HepG2 (cell line): ENCODE data around the gene MAP2K3. TPM values are rescaled to one million over a fixed set of nuclear protein-coding genes. Genes with fewer than 3 reads are reported as not detected.
A peak's percentile ranks its signal among the peaks of the same experiment; 100 is the strongest.

ENCODE experiments used
- AKNA ChIP-seq: sonication (generic); formaldehyde crosslinking; IDR thresholded peaks from 2 replicates; pipeline ENCODE4 v1.4.0; 2020; ENCODE audit warnings: missing genetic modification reagents, borderline replicate concordance
- ATF5 ChIP-seq: sonication (generic); formaldehyde crosslinking; IDR thresholded peaks from 2 replicates; pipeline ENCODE4 v1.4.0; 2020; ENCODE audit warnings: mild to moderate bottlenecking, low read depth, missing genetic modification reagents
- BCL6 ChIP-seq: IDR thresholded peaks from 2 replicates; pipeline ENCODE4 v1.6.1; 2016; ENCODE audit warnings: missing genetic modification reagents, missing compliant biosample characterization
- BHLHE40 ChIP-seq: IDR thresholded peaks from 2 replicates; pipeline ENCODE4 v1.6.1; 2011; ENCODE audit warnings: low read length, improper control_type of control experiment
- HINFP ChIP-seq: sonication (generic); formaldehyde crosslinking; IDR thresholded peaks from 2 replicates; pipeline ENCODE4 v1.4.0; 2020; ENCODE audit warnings: low read depth, mild to moderate bottlenecking, missing genetic modification reagents
- MIER2 ChIP-seq: IDR thresholded peaks from 2 replicates; pipeline ENCODE4 v1.6.1; 2016; ENCODE audit warnings: missing biosample characterization, missing genetic modification reagents
- SIN3B ChIP-seq: fragments of 150-350 bp; IDR thresholded peaks from 2 replicates; pipeline ENCODE4 v1.6.1; 2014; ENCODE audit warnings: low read length
- SIX4 ChIP-seq: sonication (generic); formaldehyde crosslinking; IDR thresholded peaks from 2 replicates; pipeline ENCODE4 v1.4.0; 2020; ENCODE audit warnings: missing genetic modification reagents
- STAG1 ChIP-seq: sonication (generic); formaldehyde crosslinking; IDR thresholded peaks from 2 replicates; pipeline ENCODE4 v1.4.0; 2020; ENCODE audit warnings: missing genetic modification reagents
- ZC3H13 ChIP-seq: sonication (generic); formaldehyde crosslinking; IDR thresholded peaks from 2 replicates; pipeline ENCODE4 v1.8.1; 2023; ENCODE audit warnings: mild to moderate bottlenecking, missing genetic modification reagents, moderate library complexity
- ZFAT ChIP-seq: sonication (generic); formaldehyde crosslinking; conservative IDR thresholded peaks from 2 replicates; pipeline ENCODE4 v1.8.1; 2023; ENCODE audit warnings: missing genetic modification reagents, inconsistent platforms
- ZNF205 ChIP-seq: IDR thresholded peaks from 2 replicates; pipeline ENCODE4 v1.6.1; 2018; ENCODE audit warnings: missing biosample characterization, missing genetic modification reagents
- ZNF24 ChIP-seq: fragments of 450-650 bp; IDR thresholded peaks from 2 replicates; pipeline ENCODE4 v1.6.1; 2017; ENCODE audit warnings: antibody characterized with exemption, mild to moderate bottlenecking
- ZNF383 ChIP-seq: sonication (generic); formaldehyde crosslinking; IDR thresholded peaks from 2 replicates; pipeline ENCODE4 v1.4.0; 2020; ENCODE audit warnings: missing genetic modification reagents, mild to moderate bottlenecking, borderline replicate concordance
- ZNF484 ChIP-seq: sonication (generic); formaldehyde crosslinking; IDR thresholded peaks from 2 replicates; pipeline ENCODE4 v1.5.1; 2020; ENCODE audit warnings: mild to moderate bottlenecking, low read depth, missing genetic modification reagents, borderline replicate concordance
- ZNF550 ChIP-seq: sonication (generic); formaldehyde crosslinking; IDR thresholded peaks from 2 replicates; pipeline ENCODE4 v1.4.0; 2020; ENCODE audit warnings: mild to moderate bottlenecking, missing genetic modification reagents, borderline replicate concordance
- ZNF572 ChIP-seq: sonication (generic); formaldehyde crosslinking; IDR thresholded peaks from 2 replicates; pipeline ENCODE4 v1.5.1; 2020; ENCODE audit warnings: mild to moderate bottlenecking, missing genetic modification reagents
- ZNF660 ChIP-seq: sonication (generic); formaldehyde crosslinking; IDR thresholded peaks from 2 replicates; pipeline ENCODE4 v1.5.1; 2020; ENCODE audit warnings: mild to moderate bottlenecking, low read depth, missing genetic modification reagents, borderline replicate concordance
- ZNF7 ChIP-seq: IDR thresholded peaks from 2 replicates; pipeline ENCODE4 v1.6.1; 2016; ENCODE audit warnings: missing biosample characterization, missing genetic modification reagents
- ZNF720 ChIP-seq: sonication (generic); formaldehyde crosslinking; IDR thresholded peaks from 2 replicates; pipeline ENCODE4 v1.4.0; 2020; ENCODE audit warnings: missing genetic modification reagents
- ZNF790 ChIP-seq: sonication (generic); formaldehyde crosslinking; IDR thresholded peaks from 2 replicates; pipeline ENCODE4 v1.8.0; 2022; ENCODE audit warnings: missing genetic modification reagents, mild to moderate bottlenecking, borderline replicate concordance
- ZNF891 ChIP-seq: sonication (generic); formaldehyde crosslinking; IDR thresholded peaks from 2 replicates; pipeline ENCODE4 v1.5.0; 2020; ENCODE audit warnings: mild to moderate bottlenecking, missing genetic modification reagents
- polyA plus RNA-seq, 8 experiments: library from polyadenylated mRNA; depleted of rRNA in 3 of 8; stranded (reverse) in 7 of 8; unstranded in 1 of 8; fragments of >200 nt; fragmentation: Illumina TruSeq in 4 of 8; extraction: Trizol in 4 of 8; gene quantifications; 2 replicates each; pipeline versions ENCODE4 v1.2.1 to v1.2.3, GENCODE V29; 2011 to 2016; ENCODE audit warnings: low read depth in 4 of 8, missing spikeins in 1 of 8, mixed read lengths in 1 of 8; ENCODE audit not compliant: insufficient read depth in 1 of 8
- total RNA-seq, 5 experiments: library from RNA; depleted of rRNA; stranded (reverse); fragments of >200 nt; fragmentation: Illumina TruSeq; extraction: Trizol; gene quantifications; 2 replicates each; pipeline ENCODE4 v1.2.3, GENCODE V29; 2016; ENCODE audit warnings: low read depth in 1 of 5
- TF ChIP-seq, protein P1 (sequence below): sonication (generic); formaldehyde crosslinking; IDR thresholded peaks from 2 replicates; pipeline ENCODE4 v1.8.0; 2022; ENCODE audit warnings: mild to moderate bottlenecking, missing genetic modification reagents; ENCODE audit not compliant: insufficient replicate concordance

The MAP2K3 gene
- total and polyA plus RNA-seq, 2 of the 13 experiments (the other 11 are each of a cell fraction or from before 2014, with no cell fraction given) = 20.5 to 27.4 TPM

GRCh38 chr17:21275579-21276263 lies 8.8 kb upstream of the MAP2K3 start (continued):
- TF ChIP-seq ATF5 (0 out of 2 replicates have a peak, but pooled peaks have one; percentile 48), ZNF720 (CRISPR knock-in tag) (no peak), ZNF660 (CRISPR knock-in tag) (no peak), BCL6 (CRISPR knock-in tag) (no peak), STAG1 (CRISPR knock-in tag) (no peak), ZNF550 (CRISPR knock-in tag) (no peak; the same call in 1 of the 2 replicates), ZNF790 (CRISPR knock-in tag) (0 out of 2 replicates have a peak, but pooled peaks have one; percentile 79), ZNF383 (CRISPR knock-in tag) (no peak), MIER2 (CRISPR knock-in tag) (no peak), ZFAT (CRISPR knock-in tag) (peak; percentile 67; the same call in 1 of the 2 replicates), ZNF7 (CRISPR knock-in tag) (no peak), HINFP (CRISPR knock-in tag) (peak; percentile 88), BHLHE40 (no peak), ZNF205 (CRISPR knock-in tag) (no peak), ZNF891 (CRISPR knock-in tag) (peak; percentile 82), AKNA (no peak), ZNF484 (CRISPR knock-in tag) (no peak), ZNF24 (no peak), ZC3H13 (CRISPR knock-in tag) (no peak), SIX4 (no peak), ZNF572 (CRISPR knock-in tag) (0 out of 2 replicates have a peak, but pooled peaks have one; percentile 87), SIN3B (no peak)
- TF ChIP-seq, protein P1, sequence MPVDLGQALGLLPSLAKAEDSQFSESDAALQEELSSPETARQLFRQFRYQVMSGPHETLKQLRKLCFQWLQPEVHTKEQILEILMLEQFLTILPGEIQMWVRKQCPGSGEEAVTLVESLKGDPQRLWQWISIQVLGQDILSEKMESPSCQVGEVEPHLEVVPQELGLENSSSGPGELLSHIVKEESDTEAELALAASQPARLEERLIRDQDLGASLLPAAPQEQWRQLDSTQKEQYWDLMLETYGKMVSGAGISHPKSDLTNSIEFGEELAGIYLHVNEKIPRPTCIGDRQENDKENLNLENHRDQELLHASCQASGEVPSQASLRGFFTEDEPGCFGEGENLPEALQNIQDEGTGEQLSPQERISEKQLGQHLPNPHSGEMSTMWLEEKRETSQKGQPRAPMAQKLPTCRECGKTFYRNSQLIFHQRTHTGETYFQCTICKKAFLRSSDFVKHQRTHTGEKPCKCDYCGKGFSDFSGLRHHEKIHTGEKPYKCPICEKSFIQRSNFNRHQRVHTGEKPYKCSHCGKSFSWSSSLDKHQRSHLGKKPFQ (CRISPR knock-in tag) = peak; percentile 51
